SH-SY5Y (cell line): Measurements from ENCODE around the gene MAPK10.

Experiments used
- GATA2 ChIP-seq: IDR thresholded peaks from 2 replicates; pipeline ENCODE4 v1.6.1; 2011; ENCODE audit warnings: mild to moderate bottlenecking, low read depth, low read length
- GATA3 ChIP-seq: IDR thresholded peaks from 2 replicates; pipeline ENCODE4 v1.6.1; 2011; ENCODE audit warnings: low read depth, mild to moderate bottlenecking, low read length, moderate library complexity

DNA sequence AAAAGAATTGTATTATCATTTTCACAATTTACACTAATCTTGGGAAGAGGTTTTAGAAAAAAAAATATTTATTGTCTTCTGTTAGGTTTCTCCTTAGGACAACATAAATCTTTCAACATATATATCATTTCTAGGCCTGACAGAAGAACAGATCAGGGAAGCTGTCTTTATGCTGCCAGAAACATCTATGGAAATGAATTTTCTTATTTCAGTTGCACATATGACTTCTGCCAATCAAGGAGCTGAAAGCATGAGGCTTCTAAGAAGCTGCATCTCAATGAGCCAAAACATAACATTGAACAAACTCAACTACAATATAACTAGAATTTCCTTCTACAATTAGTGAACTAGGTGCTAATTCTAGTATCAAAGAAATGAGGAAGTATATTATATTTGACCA, 258.4 kb downstream of the MAPK10 start:
- no peak for TF ChIP-seq GATA3
- no peak for TF ChIP-seq GATA2
